Activated naive CD4-positive, alpha-beta T cell treated with anti-CD3 and anti-CD28 coated beads for 36 hours (primary cell): ENCODE data around the gene SUPT20H. TPM values are rescaled to one million over a fixed set of nuclear protein-coding genes. Genes with fewer than 3 reads are reported as not detected.

Experiments
- CTCF ChIA-PET: fragments of 350-600 bp; sonication (Branson Sonifier 250); formaldehyde crosslinking; loops from one replicate; lab custom pipeline; 2021; ENCODE audit warnings: antibody characterized with exemption; lab: Charles Lee
- DNase-seq: peaks from one replicate; pipeline ENCODE4 v3.0.0-alpha.2; 2020
- H3K27ac Mint-ChIP-seq: one replicate; pipeline ENCODE4 v1.8.0; 2021; ENCODE audit warnings: mild to moderate bottlenecking, mixed read lengths
- H3K27me3 Mint-ChIP-seq: one replicate; pipeline ENCODE4 v1.8.0; 2021; ENCODE audit warnings: low read depth, mixed read lengths
- H3K36me3 Mint-ChIP-seq: one replicate; pipeline ENCODE4 v1.8.0; 2021; ENCODE audit warnings: low read depth, mixed read lengths
- H3K4me1 Mint-ChIP-seq: one replicate; pipeline ENCODE4 v1.8.0; 2021; ENCODE audit warnings: low read depth, mixed read lengths
- H3K4me3 Mint-ChIP-seq: one replicate; pipeline ENCODE4 v1.8.0; 2021; ENCODE audit warnings: mild to moderate bottlenecking, moderate library complexity, mixed read lengths
- H3K9me3 Mint-ChIP-seq: one replicate; pipeline ENCODE4 v1.8.0; 2021; ENCODE audit warnings: mixed read lengths
- intact Hi-C: fragments of 100-400 bp; cut with micrococcal nuclease; formaldehyde crosslinking; loops from one replicate; pipeline ENCODE4 v1.15.1; 2023
- total RNA-seq, 2 experiments: library from RNA; stranded (reverse); gene quantifications; one replicate each; pipeline ENCODE4 v1.2.3, GENCODE V29; 2021

The SUPT20H gene
- total RNA-seq, 2 experiments from 2014 or later, result 51.0 to 57.7 TPM

DNA sequence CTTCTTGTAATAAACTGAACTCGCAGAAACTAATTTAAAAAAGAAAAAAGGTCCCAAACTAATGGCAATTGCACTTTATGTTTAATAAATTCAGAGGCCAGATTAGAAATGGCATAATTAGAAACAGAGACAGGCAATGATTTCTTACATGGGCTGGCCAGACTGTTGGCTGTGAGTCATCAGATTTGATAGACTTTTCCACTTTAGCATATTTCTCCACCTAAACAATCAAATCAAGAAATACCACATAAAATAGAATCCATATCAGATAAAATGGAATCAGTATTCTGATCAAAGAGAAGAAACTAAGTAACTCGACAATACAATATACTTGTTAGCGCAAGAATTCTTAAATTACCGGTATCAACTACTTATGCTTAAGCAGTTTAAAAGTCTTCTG, 29.9 kb downstream of the SUPT20H start:
- intact Hi-C loops, result no loop called here
- no peak for DNase-seq
- CTCF ChIA-PET, result no interaction called here
- Mint-ChIP-seq H3K36me3 (peaks cover 27% of the 10 kb centered on the region), H3K27ac (no peak overlapping the region), H3K4me3 (no peak overlapping the region), H3K27me3 (no peaks in the 10 kb centered on the region), H3K4me1 (peaks cover 4% of the 10 kb centered on the region), H3K9me3 (no peaks in the 10 kb centered on the region)

GRCh38 chr13:37027639-37028038, 31.8 kb downstream of the SUPT20H start:
- Mint-ChIP-seq H3K36me3 (peaks cover 25% of the 10 kb centered on the region), H3K9me3 (no peaks in the 10 kb centered on the region), H3K4me3 (no peak overlapping the region), H3K4me1 (peaks cover 2% of the 10 kb centered on the region), H3K27me3 (no peaks in the 10 kb centered on the region), H3K27ac (no peak overlapping the region)
- DNase-seq, result no peak
- CTCF ChIA-PET, result no interaction called here
- intact Hi-C loops, result loop anchor here (2.0 kb wide), 1 partner anchor 19 kb away; no protein-coding TSS in a partner anchor

DNA sequence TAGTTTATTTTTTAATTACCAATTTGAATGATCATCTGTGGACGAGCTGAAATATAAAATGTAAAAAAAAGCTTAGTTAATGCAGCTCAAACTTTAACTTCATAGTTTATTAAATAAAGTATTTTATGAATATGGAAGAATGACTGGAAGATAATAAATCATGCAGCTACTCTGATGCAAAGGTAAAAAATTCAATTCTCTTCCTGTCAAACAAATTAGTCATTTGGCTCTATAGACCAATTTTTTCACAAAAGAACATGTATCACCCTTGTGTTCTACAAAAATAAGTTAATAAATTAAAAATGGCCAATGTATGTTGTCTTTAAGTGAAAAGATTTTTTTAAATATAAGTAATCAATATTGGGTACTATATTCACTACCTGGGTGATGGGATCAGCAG, 32.7 kb downstream of the SUPT20H start:
- H3K27me3 Mint-ChIP-seq, result no peaks in the 10 kb centered on the region

GRCh38 chr13:37023871-37024270, 35.6 kb downstream of the SUPT20H start:
- Mint-ChIP-seq H3K9me3 (no peaks in the 10 kb centered on the region), H3K36me3 (peaks cover 21% of the 10 kb centered on the region), H3K4me3 (no peak overlapping the region), H3K27me3 (no peaks in the 10 kb centered on the region), H3K27ac (no peak overlapping the region), H3K4me1 (peaks cover 2% of the 10 kb centered on the region)
- intact Hi-C loops, result no loop called here
- DNase-seq, result no peak
- CTCF ChIA-PET, result interaction anchor here (0.9 to 1.1 kb wide), 3 partner anchors 9 to 34 kb away, joined by 3 read pairs; no protein-coding TSS in a partner anchor

More for the DNA sequence above, 32.7 kb downstream of the SUPT20H start:
- H3K36me3 Mint-ChIP-seq, result peaks cover 22% of the 10 kb centered on the region
- no peak for DNase-seq
- no peak overlapping the region for H3K27ac Mint-ChIP-seq
- intact Hi-C loops, result loop anchor here (2.0 kb wide), 1 partner anchor 20 kb away; no protein-coding TSS in a partner anchor
- peaks cover 2% of the 10 kb centered on the region for H3K4me1 Mint-ChIP-seq
- CTCF ChIA-PET, result no interaction called here
- no peak overlapping the region for H3K4me3 Mint-ChIP-seq
- no peaks in the 10 kb centered on the region for H3K9me3 Mint-ChIP-seq

GRCh38 chr13:37014609-37015008, 44.9 kb downstream of the SUPT20H start:
- H3K4me1 Mint-ChIP-seq, result peaks cover 2% of the 10 kb centered on the region
- no peaks in the 10 kb centered on the region for H3K27me3 Mint-ChIP-seq
- DNase-seq, result no peak
- no peaks in the 10 kb centered on the region for H3K9me3 Mint-ChIP-seq
- H3K27ac Mint-ChIP-seq, result no peak overlapping the region
- peaks cover 48% of the 10 kb centered on the region for H3K36me3 Mint-ChIP-seq
- intact Hi-C loops, result no loop called here
- no peak overlapping the region for H3K4me3 Mint-ChIP-seq
- CTCF ChIA-PET, result no interaction called here

- Mint-ChIP-seq H3K36me3 (peaks cover 61% of the 10 kb centered on the region), H3K4me1 (peaks cover 8% of the 10 kb centered on the region), H3K4me3 (no peak overlapping the region), H3K27me3 (no peaks in the 10 kb centered on the region), H3K27ac (peak overlapping the region; percentile 50), H3K9me3 (no peaks in the 10 kb centered on the region)
- no peak for DNase-seq
- CTCF ChIA-PET, result no interaction called here
- intact Hi-C loops, result no loop called here
Measured at GRCh38 chr13:37011788-37012187, 47.7 kb downstream of the SUPT20H start.

GRCh38 chr13:37011002-37011401, 48.5 kb downstream of the SUPT20H start:
- CTCF ChIA-PET, result no interaction called here
- H3K4me1 Mint-ChIP-seq, result peaks cover 14% of the 10 kb centered on the region
- H3K27me3 Mint-ChIP-seq, result no peaks in the 10 kb centered on the region
- peak overlapping the region; percentile 66 for H3K27ac Mint-ChIP-seq
- no peak for DNase-seq
- H3K4me3 Mint-ChIP-seq, result no peak overlapping the region
- intact Hi-C loops, result no loop called here
- H3K36me3 Mint-ChIP-seq, result peaks cover 58% of the 10 kb centered on the region
- H3K9me3 Mint-ChIP-seq, result no peaks in the 10 kb centered on the region

DNA sequence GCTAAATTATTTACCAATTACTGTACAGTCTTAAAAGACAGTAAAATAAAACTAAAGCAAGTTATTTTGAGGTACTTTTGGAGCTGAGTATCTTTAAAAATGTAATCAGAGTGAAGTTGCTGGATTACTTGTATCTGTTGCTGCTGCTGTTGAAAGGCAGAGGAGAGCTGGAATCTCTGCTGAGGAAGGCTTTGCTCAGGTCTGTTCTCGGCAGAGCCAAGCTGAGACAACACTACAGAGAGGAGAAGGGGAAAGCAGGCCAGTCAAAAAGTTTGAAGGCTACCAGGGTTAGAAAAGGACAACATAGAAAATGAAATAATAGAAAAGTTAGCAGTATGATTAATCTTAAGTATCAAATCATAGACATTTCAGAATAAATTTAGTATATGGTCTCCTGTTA, 49.1 kb downstream of the SUPT20H start:
- H3K27ac Mint-ChIP-seq, result peak overlapping the region; percentile 66
- peaks cover 19% of the 10 kb centered on the region for H3K4me1 Mint-ChIP-seq
- DNase-seq, result no peak
- peaks cover 58% of the 10 kb centered on the region for H3K36me3 Mint-ChIP-seq
- H3K4me3 Mint-ChIP-seq, result no peak overlapping the region
- H3K9me3 Mint-ChIP-seq, result no peaks in the 10 kb centered on the region
- CTCF ChIA-PET, result no interaction called here
- intact Hi-C loops, result no loop called here
- no peaks in the 10 kb centered on the region for H3K27me3 Mint-ChIP-seq

DNA sequence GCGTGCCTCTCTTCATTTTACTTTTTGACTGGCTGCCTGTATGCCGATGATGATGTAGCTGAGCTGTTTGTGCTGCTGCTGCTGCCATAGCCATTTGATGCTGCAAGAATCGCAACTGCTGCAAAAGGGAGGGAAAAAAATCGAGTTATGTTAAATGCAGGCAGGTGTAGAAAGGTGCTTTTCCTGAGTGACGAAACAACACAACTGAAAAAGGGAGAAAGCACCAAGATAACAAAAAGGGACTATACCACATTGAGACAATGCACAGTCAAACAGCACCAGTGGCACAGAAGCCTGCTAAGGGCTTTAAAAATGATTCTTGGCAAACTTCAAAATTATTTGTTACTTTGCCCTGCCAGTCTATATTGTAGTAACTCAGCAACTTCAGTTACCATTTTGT, 49.8 kb downstream of the SUPT20H start:
- CTCF ChIA-PET, result no interaction called here
- Mint-ChIP-seq H3K4me3 (no peak overlapping the region), H3K27me3 (no peaks in the 10 kb centered on the region), H3K4me1 (peaks cover 20% of the 10 kb centered on the region), H3K9me3 (no peaks in the 10 kb centered on the region), H3K27ac (peak overlapping the region; percentile 60), H3K36me3 (peaks cover 57% of the 10 kb centered on the region)
- intact Hi-C loops, result no loop called here
- DNase-seq, result no peak

DNA sequence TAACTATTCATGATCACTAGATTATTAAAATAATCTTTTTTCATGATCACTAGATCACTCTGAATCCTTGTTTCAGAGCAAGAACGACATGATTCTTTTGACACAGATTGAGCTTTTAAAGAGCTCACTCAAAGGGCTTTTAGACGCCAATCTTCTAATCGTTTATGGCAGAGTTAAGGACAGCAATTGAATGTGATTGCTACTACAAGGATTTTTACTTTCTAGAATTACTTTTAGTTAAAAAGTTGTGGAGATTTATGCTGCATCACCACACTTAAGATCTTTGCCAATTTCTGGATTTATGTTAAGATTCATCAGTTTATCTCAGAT, 57.6 kb downstream of the SUPT20H start:
- Mint-ChIP-seq H3K27me3 (no peaks in the 10 kb centered on the region), H3K4me3 (peak overlapping the region; percentile 100), H3K9me3 (no peaks in the 10 kb centered on the region), H3K36me3 (peaks cover 45% of the 10 kb centered on the region), H3K27ac (peak overlapping the region; percentile 100), H3K4me1 (peaks cover 47% of the 10 kb centered on the region)
- CTCF ChIA-PET, result no interaction called here
- intact Hi-C loops, result loop anchor here (2.0 kb wide), 1 partner anchor 19 kb away; no protein-coding TSS in a partner anchor
- no peak for DNase-seq

DNA sequence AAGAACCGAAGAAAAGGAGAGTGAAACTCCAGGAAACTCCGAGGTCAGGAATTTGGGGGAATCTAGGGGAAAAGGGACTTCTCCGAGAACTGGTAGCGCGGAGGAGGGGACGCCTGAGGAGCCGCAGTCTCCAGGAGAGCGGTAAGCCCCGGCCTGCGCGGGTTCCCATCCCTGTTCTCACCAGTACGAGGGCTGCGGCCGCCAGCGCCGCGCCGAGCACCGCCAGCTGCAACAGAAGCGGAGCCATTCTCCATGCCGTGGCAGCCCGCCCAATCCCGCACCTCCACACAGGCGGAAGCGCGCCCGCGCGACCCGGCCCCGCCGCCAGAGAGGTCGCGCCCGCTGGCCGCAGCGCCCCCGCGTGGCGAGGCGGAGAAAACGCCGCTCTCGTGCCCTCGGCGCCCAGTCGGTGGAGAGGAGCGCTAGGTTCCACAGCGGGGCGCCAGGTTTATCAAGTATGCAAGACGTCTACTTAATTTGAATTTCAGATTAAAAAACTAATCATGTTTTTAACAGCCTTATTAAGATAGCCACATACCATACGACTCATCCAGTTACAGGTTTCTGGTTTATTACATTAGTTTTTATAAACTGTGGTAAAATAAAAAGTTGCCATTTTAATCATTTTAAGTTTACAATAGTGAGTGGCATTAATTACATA, 60.3 kb downstream of the SUPT20H start, which contains the start of gene ALG5:
TSS of gene ALG5 (minus strand) at position 287 of the 661 bp plus-strand sequence. CDS start at position 247, 40 bp downstream.
- intact Hi-C loops, result loop anchor here (1.0 to 5.0 kb wide), 3 partner anchors 70 to 180 kb away; partner anchors contain the start of genes RFXAP and SMAD9
- peak; percentile 90 for DNase-seq
- H3K4me3 Mint-ChIP-seq, result peak within 1 kb of the TSS; percentile 100
- H3K9me3 Mint-ChIP-seq, result no peaks in the 10 kb centered on the region
- H3K27ac Mint-ChIP-seq, result peak within 1 kb of the TSS; percentile 100
- CTCF ChIA-PET, result interaction anchor here (1.0 to 1.4 kb wide), 3 partner anchors 10 to 655 kb away, joined by 3 to 5 read pairs (median 4); no protein-coding TSS in a partner anchor
- peaks cover 41% of the 10 kb centered on the region for H3K4me1 Mint-ChIP-seq
- peaks cover 35% of the 10 kb centered on the region for H3K36me3 Mint-ChIP-seq
- no peaks in the 10 kb centered on the region for H3K27me3 Mint-ChIP-seq

GRCh38 chr13:36998624-36999041, 60.9 kb downstream of the SUPT20H start:
- Mint-ChIP-seq H3K27ac (peak overlapping the region; percentile 100), H3K36me3 (peaks cover 32% of the 10 kb centered on the region), H3K4me1 (peaks cover 38% of the 10 kb centered on the region), H3K9me3 (no peaks in the 10 kb centered on the region), H3K4me3 (peak overlapping the region; percentile 100), H3K27me3 (no peaks in the 10 kb centered on the region)
- DNase-seq, result peak; percentile 12
- CTCF ChIA-PET, result interaction anchor here (1.0 to 1.4 kb wide), 3 partner anchors 9 to 25 kb away, joined by 3 to 4 read pairs (median 3); no protein-coding TSS in a partner anchor
- intact Hi-C loops, result loop anchor here (1.0 to 5.0 kb wide), 3 partner anchors 70 to 179 kb away; partner anchors contain the start of genes RFXAP and SMAD9
